SHP77 treated with DMSO at 0.1 percent for 48 hours (cell line): ENCODE data around the gene S100A3.
A peak's percentile ranks its signal among the peaks of the same experiment; 100 is the strongest.
"Not testable (repeated sequence)": the region's sequence is repeated elsewhere in the genome, so short reads cannot be mapped to it uniquely, and the experiment has no call there.

Experiments used
- DNase-seq: peaks from one replicate; lab custom pipeline; 2025; lab: John Stamatoyannopoulos, UW

S100A3 gene, protein sequence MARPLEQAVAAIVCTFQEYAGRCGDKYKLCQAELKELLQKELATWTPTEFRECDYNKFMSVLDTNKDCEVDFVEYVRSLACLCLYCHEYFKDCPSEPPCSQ

DNA sequence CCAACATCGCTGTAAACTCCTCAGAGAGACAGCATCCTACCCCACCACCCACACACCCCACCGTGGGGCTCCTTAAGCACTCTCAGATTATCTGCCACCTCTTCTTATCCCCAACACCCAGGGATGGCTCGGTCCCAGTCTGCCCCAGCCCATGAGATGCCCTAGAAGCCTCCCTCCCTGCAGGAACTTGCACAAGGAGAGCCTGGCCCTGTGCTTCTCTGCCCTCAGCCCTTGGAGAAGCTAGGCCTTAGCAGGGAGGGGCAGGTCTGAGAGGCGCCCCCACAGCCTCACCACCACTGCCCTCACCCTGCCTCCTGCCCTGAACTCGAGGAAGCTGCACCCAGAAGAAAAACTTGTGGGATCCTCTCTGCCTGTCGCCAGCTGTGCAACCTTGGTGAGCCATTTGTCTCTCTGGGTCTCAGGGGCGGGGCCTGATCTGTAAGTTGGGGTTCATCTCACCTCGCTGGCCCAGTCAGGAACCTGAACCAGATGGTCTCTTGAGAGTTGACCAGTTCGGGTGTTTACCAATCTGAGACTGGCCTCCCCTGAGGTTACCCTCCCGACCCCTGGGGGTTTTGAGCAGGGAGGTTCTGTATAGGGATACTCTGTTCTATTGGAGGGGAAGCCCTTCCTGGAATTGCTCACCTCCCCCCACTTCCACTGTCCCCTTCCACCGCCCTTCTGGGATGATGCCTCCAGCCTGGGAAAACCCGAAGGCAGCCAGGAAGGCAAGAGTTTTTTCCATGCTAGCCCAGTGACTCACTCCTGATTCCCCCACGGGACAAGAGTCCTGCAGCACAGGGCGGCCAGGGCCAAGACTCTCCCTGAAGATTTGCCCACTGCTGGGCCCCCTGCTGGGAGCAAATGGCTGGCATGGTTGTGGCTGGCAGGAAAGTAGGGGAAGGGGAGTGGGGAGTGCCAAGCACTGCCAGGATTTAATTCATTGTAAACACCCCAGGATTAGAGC lies at the start of gene S100A3:
TSS of gene S100A3 (minus strand) at position 537 of the 967 bp plus-strand sequence. CDS start 773 bp downstream, outside the sequence.
- DNase-seq = no peak

DNA sequence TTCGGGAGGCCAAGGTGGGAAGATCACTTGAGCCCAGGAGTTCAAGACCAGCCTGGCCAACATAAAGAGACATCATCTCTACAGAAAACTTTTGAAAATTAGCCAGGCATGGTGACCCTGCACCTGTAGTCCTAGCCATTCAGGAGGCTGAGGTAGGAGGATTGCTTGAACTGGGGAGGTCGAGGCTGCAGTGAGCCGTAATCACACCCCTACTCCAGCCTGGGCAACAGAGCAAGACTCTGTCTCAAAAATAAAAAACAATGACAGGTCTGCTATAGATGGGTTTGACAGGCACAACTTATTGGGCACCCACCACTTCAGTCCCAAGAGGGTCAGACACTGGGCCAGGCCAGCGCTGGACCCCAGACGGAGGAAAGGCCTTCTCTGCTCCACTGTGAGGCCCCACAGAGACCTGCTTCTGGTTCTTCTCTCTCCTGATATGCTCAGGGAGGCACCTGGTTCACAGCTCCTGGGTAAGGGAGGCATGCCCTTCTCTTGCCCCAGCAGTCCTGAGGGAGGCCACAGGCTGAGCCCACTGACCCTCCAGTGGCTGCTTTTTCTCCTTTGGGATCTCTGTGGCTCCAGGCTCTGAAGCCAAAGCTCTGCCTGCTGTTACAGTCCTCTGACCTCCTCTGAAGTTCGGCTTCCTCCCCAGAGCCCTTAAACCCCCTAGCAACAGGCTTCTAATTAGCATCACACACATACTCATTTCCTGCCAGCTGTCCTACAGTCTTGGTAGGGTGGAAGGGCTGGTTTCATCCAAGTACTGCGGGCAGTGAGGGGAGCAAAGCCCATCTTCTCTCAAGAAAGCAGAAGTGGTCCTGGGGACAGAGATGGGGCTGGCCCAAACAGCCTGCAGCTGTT lies 49.5 kb upstream of the S100A3 start:
- no peak for DNase-seq

GRCh38 chr1:153597206-153597605 lies 48.1 kb upstream of the S100A3 start:
- DNase-seq = no peak

- DNase-seq = no peak
Measured at GRCh38 chr1:153592748-153593147, 43.7 kb upstream of the S100A3 start.

DNA sequence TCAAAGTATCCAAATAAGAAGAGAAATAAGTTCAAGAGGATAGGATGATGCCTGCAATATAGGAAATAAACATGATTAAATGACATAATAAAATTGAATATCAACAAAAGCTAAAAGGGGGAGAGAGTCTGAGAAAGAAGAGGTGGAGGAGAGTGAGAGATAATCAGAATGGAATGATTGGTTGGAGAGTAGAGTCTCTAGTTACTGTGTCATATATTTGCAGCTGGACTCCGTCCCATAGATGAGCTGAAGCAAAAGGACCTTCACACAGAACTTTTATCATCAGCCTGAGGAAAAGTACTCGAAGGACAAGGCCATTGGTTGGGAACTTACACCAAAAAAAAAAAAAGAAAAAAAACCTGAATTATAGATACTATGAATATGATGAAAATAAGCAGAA lies 39.4 kb upstream of the S100A3 start:
- DNase-seq = no peak

- not testable (repeated sequence) for DNase-seq
Measured at GRCh38 chr1:153588033-153588432, 39.0 kb upstream of the S100A3 start.

DNA sequence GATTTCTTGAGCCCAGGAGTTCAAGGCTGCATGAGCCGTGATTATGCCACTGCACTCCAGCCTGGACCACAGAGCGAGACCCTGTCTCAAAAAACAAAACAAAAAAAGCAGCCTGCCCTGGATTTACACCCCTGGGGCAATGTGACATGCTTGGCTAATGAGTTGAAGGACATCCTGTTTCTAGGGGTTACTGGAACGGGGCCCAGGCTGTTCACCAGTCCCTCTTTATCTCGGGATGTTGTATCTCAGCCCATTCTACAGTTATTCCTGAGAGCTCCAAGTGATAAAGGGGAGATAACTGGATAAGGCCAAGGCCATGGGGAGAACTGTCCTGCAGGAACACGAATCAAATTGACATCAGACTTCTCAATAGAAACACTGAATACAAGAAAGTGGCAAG lies 38.3 kb upstream of the S100A3 start:
- no peak for DNase-seq

GRCh38 chr1:153586347-153586746 lies 37.3 kb upstream of the S100A3 start:
- no peak for DNase-seq

DNA sequence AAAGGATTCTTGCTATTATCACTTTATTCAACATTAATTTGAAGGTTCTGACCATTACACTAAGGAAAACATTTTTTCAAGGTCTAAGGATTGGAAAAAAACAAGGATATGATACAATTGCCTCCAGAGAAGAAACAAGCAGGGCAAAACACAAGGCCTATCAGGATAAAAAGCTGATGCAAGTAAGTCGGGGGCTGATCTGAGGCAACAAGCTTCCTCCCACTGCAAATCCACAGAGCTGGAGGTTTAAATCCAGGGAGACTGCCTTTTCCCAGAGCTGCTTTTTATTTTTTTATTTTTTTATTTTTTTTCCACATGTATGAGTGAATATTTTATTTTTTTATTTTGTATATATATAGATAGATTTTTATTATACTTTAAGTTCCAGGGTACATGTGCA lies 35.9 kb upstream of the S100A3 start:
- DNase-seq = no peak

DNA sequence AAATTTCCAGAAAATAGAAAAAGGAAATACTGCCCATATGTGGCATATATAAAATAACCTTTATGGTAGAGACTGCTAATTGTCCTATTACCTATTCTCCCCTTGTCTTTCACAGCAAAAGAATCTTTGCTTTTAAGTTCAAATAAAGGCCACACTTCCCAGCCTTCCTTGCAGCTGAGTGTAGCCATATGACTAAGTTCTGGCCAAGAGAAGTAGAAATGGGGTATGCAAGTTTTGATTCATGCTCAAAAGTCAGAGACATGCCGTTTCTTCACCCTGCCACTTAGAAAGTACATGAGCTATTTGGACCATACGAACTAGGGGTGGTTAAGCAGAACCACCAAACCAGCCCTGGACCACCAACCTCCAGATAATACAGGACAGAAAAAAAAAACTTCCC lies 34.9 kb upstream of the S100A3 start:
- no peak for DNase-seq

DNA sequence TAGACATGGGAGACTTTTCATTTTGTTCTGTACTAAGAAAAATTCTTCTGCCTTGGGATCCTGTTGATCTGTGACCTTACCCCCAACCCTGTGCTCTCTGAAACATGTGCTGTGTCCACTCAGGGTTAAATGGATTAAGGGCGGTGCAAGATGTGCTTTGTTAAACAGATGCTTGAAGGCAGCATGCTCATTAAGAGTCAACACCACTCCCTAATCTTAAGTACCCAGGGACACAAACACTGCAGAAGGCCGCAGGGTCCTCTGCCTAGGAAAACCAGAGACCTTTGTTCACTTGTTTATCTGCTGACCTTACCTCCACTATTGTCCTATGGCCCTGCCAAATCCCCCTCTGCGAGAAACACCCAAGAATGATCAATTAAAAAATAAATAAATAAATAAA lies 34.5 kb upstream of the S100A3 start:
- DNase-seq = not testable (repeated sequence)

GRCh38 chr1:153582836-153583235 lies 33.8 kb upstream of the S100A3 start:
- not testable (repeated sequence) for DNase-seq

DNA sequence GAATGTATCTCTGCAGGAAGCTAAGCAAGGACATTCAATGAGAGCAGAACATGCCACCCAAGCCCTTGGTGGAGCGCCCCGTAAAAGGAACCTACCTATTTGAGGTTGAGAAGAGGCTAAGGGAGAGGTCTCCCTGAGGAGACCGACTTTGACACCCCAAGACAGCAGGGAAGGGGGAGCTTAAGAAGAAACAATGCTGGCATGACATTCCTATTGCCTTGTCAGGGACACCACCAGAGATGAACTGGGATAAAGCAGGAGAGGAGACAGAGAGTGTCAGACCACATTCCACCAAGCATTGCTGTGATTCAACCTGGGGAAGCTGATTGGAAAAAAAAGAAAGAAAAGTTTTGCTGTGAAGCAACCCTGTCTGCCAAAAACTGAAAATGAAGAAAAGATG lies 29.9 kb upstream of the S100A3 start:
- no peak for DNase-seq

DNA sequence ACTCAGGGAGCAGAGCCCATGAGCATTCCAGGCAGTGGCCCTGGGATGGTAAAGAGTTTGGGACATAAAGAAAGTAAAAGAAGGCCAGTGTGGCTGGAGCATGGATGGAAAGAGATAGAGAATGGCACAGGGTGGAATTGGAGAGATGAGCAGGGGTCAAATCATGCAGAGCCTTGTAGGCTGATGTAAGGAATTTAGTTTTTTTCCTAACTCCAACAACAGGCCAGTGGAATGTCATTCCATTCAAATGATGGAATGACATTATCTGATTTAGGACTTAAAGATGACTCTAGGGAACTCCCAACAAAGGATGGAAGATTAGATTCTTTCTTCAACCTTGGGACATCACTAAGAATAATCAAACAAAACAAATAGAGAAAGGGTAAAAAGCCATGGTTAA lies 29.4 kb upstream of the S100A3 start:
- DNase-seq = no peak

DNA sequence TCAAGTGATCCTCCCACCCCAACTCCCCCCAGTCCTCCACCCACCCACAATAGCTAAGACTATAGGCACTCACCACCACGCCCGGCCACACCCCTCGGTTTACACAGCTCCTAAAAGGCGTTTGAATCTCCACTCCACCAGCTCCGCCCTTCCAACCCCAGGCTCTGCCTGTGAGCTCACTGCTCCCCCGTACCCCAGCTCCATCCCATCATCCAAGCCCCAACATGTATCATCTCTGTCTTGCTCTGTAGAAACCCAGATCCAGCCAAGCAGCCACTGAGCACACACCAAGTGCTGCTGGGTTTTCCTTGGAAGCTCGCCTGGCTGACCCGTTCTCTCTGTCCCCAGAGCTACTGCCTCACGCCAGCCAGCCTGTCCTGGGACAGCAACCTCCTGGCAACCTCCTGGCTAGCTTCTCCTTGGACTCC lies 28.6 kb upstream of the S100A3 start:
- no peak for DNase-seq

GRCh38 chr1:153577138-153577537 lies 28.1 kb upstream of the S100A3 start:
- DNase-seq = no peak

DNA sequence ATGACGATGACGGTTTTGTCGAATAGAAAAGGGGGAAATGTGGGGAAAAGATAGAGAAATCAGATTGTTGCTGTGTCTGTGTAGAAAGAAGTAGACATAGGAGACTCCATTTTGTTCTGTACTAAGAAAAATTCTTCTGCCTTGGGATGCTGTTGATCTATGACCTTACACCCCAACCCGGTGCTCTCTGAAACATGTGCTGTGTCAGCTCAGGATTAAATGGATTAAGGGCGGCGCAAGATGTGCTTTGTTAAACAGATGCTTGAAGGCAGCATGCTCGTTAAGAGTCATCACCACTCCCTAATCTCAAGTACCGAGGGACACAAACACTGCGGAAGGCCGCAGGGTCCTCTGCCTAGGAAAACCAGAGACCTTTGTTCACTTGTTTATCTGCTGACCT lies 26.4 kb upstream of the S100A3 start:
- DNase-seq = not testable (repeated sequence)

GRCh38 chr1:153575081-153575491 lies 26.0 kb upstream of the S100A3 start:
- DNase-seq = not testable (repeated sequence)

- no peak for DNase-seq
Measured at GRCh38 chr1:153573351-153573750, 24.3 kb upstream of the S100A3 start.

DNA sequence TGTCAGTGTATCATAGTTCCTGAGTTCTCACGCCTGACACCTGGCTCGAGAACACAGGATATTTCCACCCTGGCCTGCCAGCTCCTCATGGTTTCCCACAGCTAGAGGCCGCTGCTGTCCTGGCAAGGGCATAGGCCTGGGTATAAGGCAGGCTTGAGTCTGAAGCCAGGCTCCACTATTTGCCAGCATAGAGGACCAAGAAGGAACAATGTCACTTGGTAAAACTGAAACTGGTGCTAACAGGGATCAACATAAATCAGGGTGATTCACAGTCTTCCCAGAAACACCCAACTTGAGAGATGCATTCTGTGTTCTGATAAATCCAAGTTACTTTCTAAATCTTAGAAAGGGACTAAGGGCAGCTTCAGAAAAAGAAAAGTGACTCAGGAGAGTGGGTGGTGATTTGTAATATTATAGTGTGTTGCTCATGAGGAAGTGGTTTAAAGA lies 23.5 kb upstream of the S100A3 start:
- peak; percentile 60 for DNase-seq

GRCh38 chr1:153571706-153572105 lies 22.6 kb upstream of the S100A3 start:
- no peak for DNase-seq

GRCh38 chr1:153570874-153571273 lies 21.8 kb upstream of the S100A3 start:
- no peak for DNase-seq
